ENCODE measurements around the gene DOCK2.
A peak's percentile ranks its signal among the peaks of the same experiment; 100 is the strongest.

The DOCK2 gene

GRCh38 chr5:170095646-170096045, 458.6 kb downstream of the DOCK2 start:
- DNase-seq (ENCODE audit: low read depth in 2 of 2) = no peak

GRCh38 chr5:170097934-170098333, 460.9 kb downstream of the DOCK2 start:
- DNase-seq (ENCODE audit: low read depth in 2 of 2) = no peak

DNA sequence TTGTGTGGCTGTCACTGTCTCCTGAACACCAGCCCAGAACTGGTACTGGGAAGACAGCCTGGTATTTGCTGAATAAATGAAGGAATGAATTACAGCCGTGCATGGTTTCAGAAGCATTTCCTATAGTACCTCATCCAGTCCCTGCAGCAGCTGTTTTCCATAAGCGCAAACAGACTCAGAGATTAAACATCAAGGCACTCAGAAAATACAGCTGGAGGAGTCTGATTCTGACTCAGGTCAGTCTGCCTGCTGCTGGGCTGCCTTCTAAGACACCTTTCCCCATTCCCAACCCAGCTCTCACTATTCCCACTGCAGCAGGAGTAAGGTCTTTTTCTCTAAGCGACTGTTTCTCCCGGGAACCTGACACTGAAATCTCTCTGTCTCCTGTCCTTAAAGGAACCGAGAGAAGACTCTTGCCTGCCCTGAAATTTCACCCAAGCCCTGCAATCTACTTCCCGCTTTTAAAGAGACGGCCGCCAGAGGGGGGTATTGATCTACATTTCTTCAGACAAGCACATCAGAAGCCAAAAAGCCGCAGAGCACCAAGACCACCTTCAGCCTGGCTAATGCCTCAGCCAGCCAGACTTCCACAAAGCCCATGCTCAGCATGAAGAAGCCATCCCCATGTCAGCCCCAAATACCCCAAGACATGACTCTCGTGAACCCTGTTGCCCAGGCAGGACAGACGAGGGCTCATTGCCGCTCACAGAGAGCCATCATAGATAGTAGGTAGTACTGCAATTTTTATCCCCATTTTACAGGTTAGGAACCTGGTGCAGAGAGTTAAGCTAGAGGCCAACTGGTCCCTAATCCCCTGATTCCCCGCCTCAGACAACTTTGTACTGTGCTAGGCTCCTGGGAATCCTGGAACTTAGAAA, 463.2 kb downstream of the DOCK2 start:
- DNase-seq (ENCODE audit: low read depth in 2 of 2) = peak; percentile 37 to 43

- no peak for DNase-seq (ENCODE audit: low read depth in 2 of 2)
Measured at GRCh38 chr5:170103447-170103846, 466.4 kb downstream of the DOCK2 start.

- no peak for DNase-seq (ENCODE audit: low read depth in 2 of 2)
Measured at GRCh38 chr5:170104299-170104698, 467.2 kb downstream of the DOCK2 start.

DNA sequence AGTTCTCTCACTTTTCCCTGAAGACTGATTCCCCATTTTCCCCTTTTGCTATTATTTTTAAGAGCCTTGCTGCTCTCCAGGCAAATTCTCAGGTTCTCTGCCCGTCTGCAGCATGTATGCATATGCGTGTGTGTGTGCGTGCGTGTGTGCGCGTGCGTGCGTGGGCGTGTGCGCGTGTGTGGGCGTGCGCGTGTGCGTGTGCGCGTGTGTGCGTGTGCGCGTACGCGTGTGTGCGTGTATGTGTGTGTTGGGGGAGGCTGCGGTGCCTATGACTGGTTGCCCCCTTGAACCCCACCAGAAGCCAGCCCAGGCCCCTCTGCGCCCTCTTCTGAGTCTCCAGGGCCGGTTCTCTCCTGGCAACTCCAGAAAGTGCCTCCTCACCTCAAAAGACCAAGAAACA, 467.6 kb downstream of the DOCK2 start:
- DNase-seq (ENCODE audit: low read depth in 2 of 2) = no peak

DNA sequence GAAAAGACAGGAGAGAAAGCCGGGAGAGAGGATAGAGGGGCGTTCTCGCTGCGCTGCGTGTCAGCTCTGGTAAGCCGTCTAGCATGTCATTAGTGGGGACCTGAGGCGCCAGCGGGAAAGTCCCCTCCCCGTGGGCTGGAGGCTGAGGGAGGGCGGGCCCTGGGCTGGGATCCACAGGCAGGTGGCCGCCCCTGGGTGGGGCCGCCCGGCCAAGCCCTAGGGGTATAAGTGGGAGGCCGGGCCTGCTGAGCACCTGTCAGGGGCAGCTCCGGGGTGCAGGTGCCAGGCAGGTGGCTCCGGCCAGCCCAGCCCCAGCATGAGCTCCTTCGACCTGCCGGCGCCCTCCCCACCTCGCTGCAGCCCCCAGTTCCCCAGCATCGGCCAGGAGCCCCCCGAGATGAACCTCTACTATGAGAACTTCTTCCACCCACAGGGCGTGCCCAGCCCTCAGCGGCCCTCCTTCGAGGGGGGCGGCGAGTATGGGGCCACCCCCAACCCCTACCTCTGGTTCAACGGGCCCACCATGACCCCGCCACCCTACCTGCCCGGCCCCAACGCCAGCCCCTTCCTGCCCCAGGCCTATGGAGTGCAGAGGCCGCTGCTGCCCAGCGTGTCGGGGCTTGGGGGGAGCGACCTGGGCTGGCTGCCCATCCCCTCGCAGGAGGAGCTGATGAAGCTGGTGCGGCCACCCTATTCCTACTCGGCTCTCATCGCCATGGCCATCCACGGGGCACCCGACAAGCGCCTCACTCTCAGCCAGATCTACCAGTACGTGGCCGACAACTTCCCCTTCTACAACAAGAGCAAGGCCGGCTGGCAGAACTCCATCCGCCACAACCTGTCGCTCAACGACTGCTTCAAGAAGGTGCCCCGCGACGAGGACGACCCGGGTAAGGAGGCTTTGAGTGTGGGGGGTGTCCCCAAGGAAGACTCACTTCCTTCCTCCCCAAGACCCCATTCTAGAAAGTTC, 468.9 kb downstream of the DOCK2 start, which contains the start of gene FOXI1:
FOXI1 (plus strand) TSS at position 256 of the 970 bp plus-strand sequence; CDS start at position 317, 61 bp downstream.
- DNase-seq (ENCODE audit: low read depth in 2 of 2) = no peak

GRCh38 chr5:170107674-170108073, 470.6 kb downstream of the DOCK2 start:
- DNase-seq (ENCODE audit: low read depth in 2 of 2) = no peak

GRCh38 chr5:170108266-170108785, 471.3 kb downstream of the DOCK2 start:
- no peak for DNase-seq (ENCODE audit: low read depth in 2 of 2)

- DNase-seq (ENCODE audit: low read depth in 2 of 2) = no peak
Measured at GRCh38 chr5:170109059-170110031, 472.3 kb downstream of the DOCK2 start.

GRCh38 chr5:170110403-170111087, 473.5 kb downstream of the DOCK2 start:
- no peak for DNase-seq (ENCODE audit: low read depth in 2 of 2)

- DNase-seq (ENCODE audit: low read depth in 2 of 2) = no peak
Measured at GRCh38 chr5:170111088-170111785, 474.2 kb downstream of the DOCK2 start.

DNA sequence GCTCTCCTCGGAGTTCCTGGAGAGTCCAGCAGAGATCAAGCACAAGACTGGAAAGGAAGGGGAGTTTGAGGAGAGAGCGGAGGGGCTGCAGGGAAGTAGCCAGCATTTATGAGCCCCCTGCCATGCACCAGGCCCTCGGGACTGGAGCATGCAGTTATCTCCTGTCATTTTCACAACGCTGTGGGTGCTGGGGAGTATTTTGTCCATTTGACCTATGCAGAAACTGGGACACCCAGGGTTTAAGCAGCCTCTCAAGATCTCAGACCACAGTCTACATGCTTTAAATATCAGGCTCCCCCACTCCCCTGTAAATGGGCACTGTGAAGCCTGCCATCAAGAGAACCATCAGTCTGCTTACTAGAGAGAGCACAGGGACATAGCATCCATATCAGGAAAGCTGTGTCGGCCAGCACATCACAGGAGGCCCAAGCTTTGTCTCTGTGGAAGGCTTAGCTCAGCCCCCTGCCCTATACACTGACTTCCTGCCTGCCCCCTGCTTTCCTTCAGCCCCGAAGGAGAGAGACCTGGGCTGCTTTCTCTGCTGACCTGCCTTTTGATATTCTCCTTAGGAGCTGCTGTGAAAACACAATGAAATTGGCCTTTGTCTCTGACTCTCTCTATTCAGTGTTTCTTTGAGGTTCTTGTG, 475.9 kb downstream of the DOCK2 start:
- no peak for DNase-seq (ENCODE audit: low read depth in 2 of 2)

DNA sequence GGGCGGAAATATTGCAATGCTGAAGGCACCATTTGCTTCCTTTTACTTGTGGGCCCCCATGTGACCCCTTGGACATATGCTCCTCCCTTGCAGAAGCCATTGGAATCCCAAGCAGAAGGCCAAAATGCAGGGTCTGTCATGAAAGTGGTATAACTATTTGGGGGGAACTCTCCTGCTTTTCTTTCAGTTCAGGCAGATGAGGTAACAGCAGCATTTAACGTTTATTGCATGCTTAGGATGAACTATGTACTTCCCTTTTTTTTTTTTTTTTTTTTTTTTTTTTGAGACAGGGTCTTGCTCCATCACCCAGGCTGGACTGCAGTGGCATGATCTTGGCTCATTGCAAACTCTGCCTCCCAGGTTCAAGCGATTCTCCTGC, 476.4 kb downstream of the DOCK2 start:
- DNase-seq (ENCODE audit: low read depth in 2 of 2) = no peak

GRCh38 chr5:170114271-170114670, 477.2 kb downstream of the DOCK2 start:
- DNase-seq (ENCODE audit: low read depth in 2 of 2) = no peak

GRCh38 chr5:170115925-170116324, 478.9 kb downstream of the DOCK2 start:
- no peak for DNase-seq (ENCODE audit: low read depth in 2 of 2)

DNA sequence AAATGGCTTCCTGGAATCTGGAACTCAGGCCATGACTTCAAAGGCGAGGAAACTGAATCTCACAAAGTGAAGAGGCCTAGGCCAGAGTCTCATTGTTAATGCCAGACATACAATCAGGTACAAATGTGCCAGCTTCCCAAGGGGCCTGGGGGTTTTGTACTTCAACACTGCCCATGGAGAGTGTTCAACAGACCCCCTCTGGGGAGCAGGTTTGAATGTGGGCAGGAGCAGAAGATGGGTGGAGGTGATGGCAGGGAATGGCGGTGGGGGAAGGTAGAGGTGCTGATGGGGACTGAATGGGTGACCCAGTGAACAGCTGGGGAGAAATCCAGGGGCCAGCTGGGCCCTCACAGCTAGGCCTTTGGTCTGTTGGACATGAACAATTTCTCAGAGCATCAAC, 480.7 kb downstream of the DOCK2 start:
- no peak for DNase-seq (ENCODE audit: low read depth in 2 of 2)

- no peak for DNase-seq (ENCODE audit: low read depth in 2 of 2)
Measured at GRCh38 chr5:170120576-170120975, 483.5 kb downstream of the DOCK2 start.

DNA sequence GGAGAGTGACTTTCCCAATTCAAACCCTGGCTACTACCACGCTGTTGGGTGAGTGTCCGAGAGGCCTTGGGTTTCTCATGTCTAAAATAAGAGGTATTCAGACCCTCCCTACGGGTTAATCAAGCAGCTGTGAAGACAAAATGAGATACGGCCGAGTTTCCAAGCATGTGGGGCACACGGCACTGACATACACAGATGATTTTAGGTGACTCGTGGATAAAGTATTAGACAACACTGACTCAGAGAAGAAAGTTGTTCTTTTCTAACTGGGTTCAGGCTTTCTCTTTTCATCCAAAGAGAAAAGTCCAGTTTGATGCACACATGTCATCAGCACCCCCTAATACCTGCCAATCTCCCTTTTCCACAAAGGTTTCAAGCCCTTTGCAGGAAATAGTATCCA, 484.2 kb downstream of the DOCK2 start:
- no peak for DNase-seq (ENCODE audit: low read depth in 2 of 2)

All from stimulated activated CD8-positive, alpha-beta memory T cell treated with anti-CD3 and anti-CD28 coated beads, Interleukin-2, amount 100 ng/mL, for 1 hour (primary cell).